Ishikawa (cell line): ENCODE measurements around the gene TNFRSF8.
A peak's percentile ranks its signal among the peaks of the same experiment; 100 is the strongest.

Source experiments
- CEBPB ChIP-seq: IDR thresholded peaks from 2 replicates; pipeline ENCODE4 v1.6.1; 2012
- CREB1 ChIP-seq: IDR thresholded peaks from 2 replicates; pipeline ENCODE4 v1.6.1; 2012; ENCODE audit warnings: low read depth
- EGR1 ChIP-seq: IDR thresholded peaks from 2 replicates; pipeline ENCODE4 v1.6.1; 2012
- EP300 ChIP-seq: IDR thresholded peaks from 2 replicates; pipeline ENCODE4 v1.6.1; 2012; ENCODE audit warnings: borderline replicate concordance
- FOXM1 ChIP-seq: IDR thresholded peaks from 2 replicates; pipeline ENCODE4 v1.6.1; 2012; ENCODE audit warnings: low read depth, borderline replicate concordance
- MAX ChIP-seq: IDR thresholded peaks from 2 replicates; pipeline ENCODE4 v1.6.1; 2012
- NFIC ChIP-seq: IDR thresholded peaks from 2 replicates; pipeline ENCODE4 v1.6.1; 2012
- RAD21 ChIP-seq: IDR thresholded peaks from 2 replicates; pipeline ENCODE4 v1.6.1; 2012; ENCODE audit warnings: low read depth
- REST ChIP-seq: IDR thresholded peaks from 2 replicates; pipeline ENCODE4 v1.6.1; 2012; ENCODE audit warnings: low read depth, mild to moderate bottlenecking
- TAF1 ChIP-seq: IDR thresholded peaks from 2 replicates; pipeline ENCODE4 v1.6.1; 2012; ENCODE audit warnings: low read depth, mild to moderate bottlenecking
- TCF12 ChIP-seq: IDR thresholded peaks from 2 replicates; pipeline ENCODE4 v1.6.1; 2012; ENCODE audit warnings: low read depth
- TEAD4 ChIP-seq: IDR thresholded peaks from 2 replicates; pipeline ENCODE4 v1.6.1; 2012
- USF1 ChIP-seq: IDR thresholded peaks from 2 replicates; pipeline ENCODE4 v1.6.1; 2012
- YY1 ChIP-seq: IDR thresholded peaks from 2 replicates; pipeline ENCODE4 v1.6.1; 2012; ENCODE audit warnings: low read depth
- ZBTB7A ChIP-seq: IDR thresholded peaks from 2 replicates; pipeline ENCODE4 v1.6.1; 2012; ENCODE audit warnings: low read depth

The TNFRSF8 gene

GRCh38 chr1:12161662-12162458, 98.8 kb downstream of the TNFRSF8 start:
- TF ChIP-seq ZBTB7A: 0 out of 2 replicates have a peak, but pooled peaks have one; percentile 1
- TF ChIP-seq REST: no peak
- no peak for TF ChIP-seq MAX
- no peak for TF ChIP-seq EGR1
- TF ChIP-seq CEBPB: no peak
- no peak for TF ChIP-seq USF1
- TF ChIP-seq RAD21: no peak
- TF ChIP-seq CREB1: no peak
- no peak for TF ChIP-seq FOXM1
- TF ChIP-seq EP300: no peak
- no peak for TF ChIP-seq TEAD4
- no peak for TF ChIP-seq TAF1
- 0 out of 2 replicates have a peak, but pooled peaks have one; percentile 23 for TF ChIP-seq TCF12
- TF ChIP-seq YY1: no peak
- peak; percentile 74 for TF ChIP-seq NFIC

- TF ChIP-seq EGR1 (no peak), USF1 (no peak), ZBTB7A (no peak), CREB1 (no peak), MAX (no peak), TCF12 (no peak), RAD21 (no peak), EP300 (no peak), CEBPB (no peak)
These were observed 99.5 kb downstream of the TNFRSF8 start for GRCh38 chr1:12162459-12163137.

- TF ChIP-seq NFIC (no peak), TCF12 (no peak), CREB1 (no peak), TEAD4 (no peak), RAD21 (no peak), USF1 (no peak), EGR1 (no peak)
These were observed 100.1 kb downstream of the TNFRSF8 start for GRCh38 chr1:12163210-12163609.

GRCh38 chr1:12164210-12164609, 101.1 kb downstream of the TNFRSF8 start:
- TF ChIP-seq RAD21 (no peak), CEBPB (no peak), USF1 (peak; percentile 47; the same call in 1 of the 2 replicates), CREB1 (no peak), REST (no peak)

- no peak for TF ChIP-seq ZBTB7A
- no peak for TF ChIP-seq CEBPB
- TF ChIP-seq NFIC: no peak
- TF ChIP-seq MAX: no peak
- no peak for TF ChIP-seq TCF12
- TF ChIP-seq USF1: no peak
- TF ChIP-seq EP300: no peak
- TF ChIP-seq YY1: no peak
- TF ChIP-seq RAD21: no peak
- no peak for TF ChIP-seq CREB1
- TF ChIP-seq REST: no peak
- TF ChIP-seq FOXM1: no peak
- no peak for TF ChIP-seq TEAD4
- no peak for TF ChIP-seq TAF1
These were observed 102.2 kb downstream of the TNFRSF8 start for GRCh38 chr1:12165342-12165741.
